PFSK-1 (cell line): ENCODE data around the gene ALDOA.

Source experiments
- POLR2AphosphoS5 ChIP-seq: IDR thresholded peaks from 2 replicates; pipeline ENCODE4 v1.6.1; 2012; ENCODE audit warnings: low read depth, mild to moderate bottlenecking, control low read depth, low read length, moderate library complexity
- TAF1 ChIP-seq: IDR thresholded peaks from 2 replicates; pipeline ENCODE4 v1.6.1; 2012; ENCODE audit warnings: low read length, control low read depth, borderline replicate concordance; ENCODE audit not compliant: insufficient read depth
- TF ChIP-seq, protein P1 (sequence below), 2 experiments: IDR thresholded peaks; 2 replicates each; pipeline versions ENCODE4 v1.6.1 to v1.8.0; 2011 to 2012; ENCODE audit warnings: low read depth in 2 of 2, low read length in 2 of 2, control low read depth in 1 of 2, inconsistent platforms in 1 of 2, mild to moderate bottlenecking in 1 of 2, moderate library complexity in 1 of 2; ENCODE audit not compliant: insufficient read depth in 1 of 2

DNA sequence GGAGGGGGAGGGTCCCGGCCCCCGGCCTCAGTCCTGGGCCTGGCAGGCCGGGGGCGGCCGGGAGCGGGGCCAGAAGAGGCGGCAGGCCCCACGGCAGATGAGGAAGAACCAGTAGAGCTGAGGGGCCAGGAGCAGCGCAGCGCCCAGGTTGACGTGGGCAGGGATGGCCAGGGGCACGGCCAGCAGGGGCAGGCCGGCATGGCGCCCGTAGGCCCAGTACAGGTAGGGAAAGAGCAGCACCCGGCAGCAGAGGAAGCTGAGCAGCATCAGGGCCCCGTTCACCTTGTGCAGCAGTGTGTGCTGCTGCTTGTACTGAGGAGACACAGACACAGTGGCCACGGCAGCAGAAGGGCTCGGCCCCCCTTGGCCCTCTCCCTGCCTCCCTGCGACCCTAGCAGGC lies 40.4 kb upstream of the ALDOA start:
- no peak for TF ChIP-seq TAF1
- TF ChIP-seq, protein P1, sequence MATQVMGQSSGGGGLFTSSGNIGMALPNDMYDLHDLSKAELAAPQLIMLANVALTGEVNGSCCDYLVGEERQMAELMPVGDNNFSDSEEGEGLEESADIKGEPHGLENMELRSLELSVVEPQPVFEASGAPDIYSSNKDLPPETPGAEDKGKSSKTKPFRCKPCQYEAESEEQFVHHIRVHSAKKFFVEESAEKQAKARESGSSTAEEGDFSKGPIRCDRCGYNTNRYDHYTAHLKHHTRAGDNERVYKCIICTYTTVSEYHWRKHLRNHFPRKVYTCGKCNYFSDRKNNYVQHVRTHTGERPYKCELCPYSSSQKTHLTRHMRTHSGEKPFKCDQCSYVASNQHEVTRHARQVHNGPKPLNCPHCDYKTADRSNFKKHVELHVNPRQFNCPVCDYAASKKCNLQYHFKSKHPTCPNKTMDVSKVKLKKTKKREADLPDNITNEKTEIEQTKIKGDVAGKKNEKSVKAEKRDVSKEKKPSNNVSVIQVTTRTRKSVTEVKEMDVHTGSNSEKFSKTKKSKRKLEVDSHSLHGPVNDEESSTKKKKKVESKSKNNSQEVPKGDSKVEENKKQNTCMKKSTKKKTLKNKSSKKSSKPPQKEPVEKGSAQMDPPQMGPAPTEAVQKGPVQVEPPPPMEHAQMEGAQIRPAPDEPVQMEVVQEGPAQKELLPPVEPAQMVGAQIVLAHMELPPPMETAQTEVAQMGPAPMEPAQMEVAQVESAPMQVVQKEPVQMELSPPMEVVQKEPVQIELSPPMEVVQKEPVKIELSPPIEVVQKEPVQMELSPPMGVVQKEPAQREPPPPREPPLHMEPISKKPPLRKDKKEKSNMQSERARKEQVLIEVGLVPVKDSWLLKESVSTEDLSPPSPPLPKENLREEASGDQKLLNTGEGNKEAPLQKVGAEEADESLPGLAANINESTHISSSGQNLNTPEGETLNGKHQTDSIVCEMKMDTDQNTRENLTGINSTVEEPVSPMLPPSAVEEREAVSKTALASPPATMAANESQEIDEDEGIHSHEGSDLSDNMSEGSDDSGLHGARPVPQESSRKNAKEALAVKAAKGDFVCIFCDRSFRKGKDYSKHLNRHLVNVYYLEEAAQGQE (IDR thresholded peaks at IDR 0.05; ENCODE audit: insufficient read depth in 1 of 2, low read depth in 2 of 2, low read length in 2 of 2): no peak
- no peak for TF ChIP-seq POLR2AphosphoS5
